Stimulated activated naive CD8-positive, alpha-beta T cell treated with anti-CD3 and anti-CD28 coated beads, Interleukin-15, amount 100 ng/mL, for 72 hours (primary cell): Measurements from ENCODE around the gene SPRYD4.
A peak's percentile ranks its signal among the peaks of the same experiment; 100 is the strongest.
"Not testable (repeated sequence)": the region's sequence is repeated elsewhere in the genome, so short reads cannot be mapped to it uniquely, and the experiment has no call there.

Source experiments
- ATAC-seq: fragments of 150-1000 bp; cut with Tn5 transposase; 2 replicates; pipeline ENCODE4 v1.10.0; 2021; ENCODE audit warnings: mild to moderate bottlenecking, moderate library complexity
- DNase-seq, 2 donors: peaks; one replicate each; pipeline ENCODE4 v3.0.0; 2021 to 2022
- H3K27ac Mint-ChIP-seq, 2 donors: one replicate each; pipeline ENCODE4 v1.8.0; 2022; ENCODE audit warnings: mild to moderate bottlenecking in 2 of 2, mixed read lengths in 2 of 2, moderate library complexity in 2 of 2
- H3K27me3 Mint-ChIP-seq: one replicate; pipeline ENCODE4 v1.8.0; 2022; ENCODE audit warnings: mixed read lengths
- H3K4me1 Mint-ChIP-seq: one replicate; pipeline ENCODE4 v1.8.0; 2022; ENCODE audit warnings: mild to moderate bottlenecking, mixed read lengths
- H3K4me3 Mint-ChIP-seq, 2 donors: one replicate each; pipeline ENCODE4 v1.8.0; 2022; ENCODE audit warnings: mild to moderate bottlenecking in 2 of 2, mixed read lengths in 2 of 2, moderate library complexity in 1 of 2
- H3K9me3 Mint-ChIP-seq, 2 donors: one replicate each; pipeline ENCODE4 v1.8.0; 2022; ENCODE audit warnings: mixed read lengths in 2 of 2

SPRYD4 gene

GRCh38 chr12:56493409-56494105 lies 25.2 kb downstream of the SPRYD4 start:
- peaks cover 11% of the 10 kb centered on the region for H3K4me1 Mint-ChIP-seq
- DNase-seq, H3K27ac Mint-ChIP-seq, H3K4me3 Mint-ChIP-seq, H3K9me3 Mint-ChIP-seq, ATAC-seq: not testable (repeated sequence)
- peaks cover 48% of the 10 kb centered on the region for H3K27me3 Mint-ChIP-seq

GRCh38 chr12:56494106-56494415 lies 25.7 kb downstream of the SPRYD4 start:
- not testable (repeated sequence) for H3K4me3 Mint-ChIP-seq, H3K9me3 Mint-ChIP-seq, ATAC-seq, H3K27ac Mint-ChIP-seq, DNase-seq, H3K4me1 Mint-ChIP-seq
- peaks cover 44% of the 10 kb centered on the region for H3K27me3 Mint-ChIP-seq

DNA sequence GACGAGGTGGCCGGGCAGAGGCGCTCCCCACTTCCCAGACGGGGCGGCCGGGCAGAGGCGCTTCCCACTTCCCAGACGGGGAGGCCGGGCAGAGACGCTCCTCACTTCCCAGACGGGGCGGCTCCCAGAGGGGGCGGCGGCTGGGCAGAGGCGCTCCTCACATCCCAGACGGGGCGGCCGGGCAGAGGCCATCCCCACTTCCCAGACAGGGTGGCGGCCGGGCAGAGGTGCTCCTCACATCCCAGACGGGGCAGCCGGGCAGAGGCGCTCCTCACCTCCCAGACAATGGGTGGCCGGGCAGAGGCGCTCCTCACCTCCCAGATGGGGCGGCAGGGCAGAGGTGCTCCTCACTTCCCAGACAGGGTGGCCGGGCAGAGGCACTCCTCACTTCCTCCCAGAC lies 26.1 kb downstream of the SPRYD4 start:
- peaks cover 44% of the 10 kb centered on the region for H3K27me3 Mint-ChIP-seq
- H3K4me1 Mint-ChIP-seq, H3K4me3 Mint-ChIP-seq, H3K27ac Mint-ChIP-seq, ATAC-seq, DNase-seq, H3K9me3 Mint-ChIP-seq: not testable (repeated sequence)

GRCh38 chr12:56496704-56497103 lies 28.3 kb downstream of the SPRYD4 start:
- ATAC-seq, result not testable (repeated sequence)
- peaks cover 18% of the 10 kb centered on the region for H3K4me1 Mint-ChIP-seq
- peak; percentile 38 to 62 for DNase-seq

GRCh38 chr12:56498126-56498902 lies 29.9 kb downstream of the SPRYD4 start:
- not testable (repeated sequence) for H3K9me3 Mint-ChIP-seq, H3K4me3 Mint-ChIP-seq, H3K27ac Mint-ChIP-seq, ATAC-seq, DNase-seq
- peaks cover 19% of the 10 kb centered on the region for H3K4me1 Mint-ChIP-seq
- peaks cover 23% of the 10 kb centered on the region for H3K27me3 Mint-ChIP-seq

More at GRCh38 chr12:56496704-56497103, 28.3 kb downstream of the SPRYD4 start:
- H3K27me3 Mint-ChIP-seq, result peaks cover 27% of the 10 kb centered on the region
- peak overlapping the region; percentile 63 to 69 for H3K4me3 Mint-ChIP-seq
- not testable (repeated sequence) for H3K9me3 Mint-ChIP-seq, H3K27ac Mint-ChIP-seq

- Mint-ChIP-seq H3K27me3 (peaks cover 23% of the 10 kb centered on the region), H3K4me1 (peaks cover 19% of the 10 kb centered on the region)
- H3K27ac Mint-ChIP-seq, H3K9me3 Mint-ChIP-seq, DNase-seq, H3K4me3 Mint-ChIP-seq, ATAC-seq: not testable (repeated sequence)
Measured at GRCh38 chr12:56499452-56499851, 31.1 kb downstream of the SPRYD4 start.

DNA sequence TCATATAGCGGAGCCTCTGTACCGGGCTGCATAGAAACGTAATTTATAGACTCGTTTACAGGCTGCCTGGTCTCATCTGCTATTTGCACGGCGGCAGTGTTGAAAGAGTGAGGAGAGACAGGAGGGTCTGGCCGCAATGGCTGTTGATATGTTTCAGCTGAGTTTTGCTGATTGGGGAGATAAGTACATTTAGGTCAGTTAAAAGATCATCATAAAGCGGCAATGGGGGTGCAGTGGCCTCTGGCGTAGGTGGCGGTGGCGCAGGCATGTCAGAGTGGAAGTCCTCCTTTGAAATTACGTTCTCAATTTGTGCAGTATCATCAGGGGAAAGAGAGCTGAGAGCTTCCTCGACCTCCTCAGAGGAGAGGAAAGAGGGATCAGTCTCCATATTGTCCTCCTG lies 31.5 kb downstream of the SPRYD4 start:
- not testable (repeated sequence) for ATAC-seq, H3K9me3 Mint-ChIP-seq, H3K4me3 Mint-ChIP-seq, H3K27ac Mint-ChIP-seq, DNase-seq
- Mint-ChIP-seq H3K27me3 (peaks cover 23% of the 10 kb centered on the region), H3K4me1 (peaks cover 19% of the 10 kb centered on the region)

GRCh38 chr12:56510786-56511185 lies 42.4 kb downstream of the SPRYD4 start:
- no peak overlapping the region for H3K27ac Mint-ChIP-seq
- ATAC-seq (no peak), DNase-seq (no peak)
- H3K4me3 Mint-ChIP-seq, result no peak overlapping the region
- no peaks in the 10 kb centered on the region for H3K4me1 Mint-ChIP-seq
- H3K9me3 Mint-ChIP-seq, result no peaks in the 10 kb centered on the region
- peaks cover 13% of the 10 kb centered on the region for H3K27me3 Mint-ChIP-seq

GRCh38 chr12:56514014-56514318 lies 45.6 kb downstream of the SPRYD4 start:
- H3K4me3 Mint-ChIP-seq, H3K9me3 Mint-ChIP-seq, DNase-seq, H3K27ac Mint-ChIP-seq, H3K4me1 Mint-ChIP-seq, ATAC-seq: not testable (repeated sequence)
- peaks cover 13% of the 10 kb centered on the region for H3K27me3 Mint-ChIP-seq

DNA sequence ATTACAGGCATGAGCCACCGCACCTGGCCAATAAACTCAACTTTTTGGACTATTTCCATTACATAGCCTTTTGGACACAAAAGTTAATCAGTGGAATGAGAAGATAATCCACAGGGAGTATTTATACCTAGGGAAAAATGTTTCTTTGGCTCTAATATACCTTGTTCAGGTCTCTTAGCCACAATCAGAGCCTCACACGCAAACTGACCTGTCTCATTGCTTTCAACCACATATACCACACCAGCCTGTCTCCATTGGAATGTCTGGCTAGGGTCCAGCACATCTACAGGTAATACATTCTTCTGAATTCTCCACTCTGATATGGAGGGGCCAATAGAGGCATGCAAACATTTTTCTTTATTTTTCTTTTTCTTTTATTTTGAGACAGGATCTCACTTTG lies 49.5 kb downstream of the SPRYD4 start:
- peaks cover 28% of the 10 kb centered on the region for H3K4me1 Mint-ChIP-seq
- no peaks in the 10 kb centered on the region for H3K9me3 Mint-ChIP-seq
- H3K27ac Mint-ChIP-seq, result no peak overlapping the region
- no peak overlapping the region for H3K4me3 Mint-ChIP-seq
- no peaks in the 10 kb centered on the region for H3K27me3 Mint-ChIP-seq
- ATAC-seq, result no peak
- DNase-seq, result no peak

DNA sequence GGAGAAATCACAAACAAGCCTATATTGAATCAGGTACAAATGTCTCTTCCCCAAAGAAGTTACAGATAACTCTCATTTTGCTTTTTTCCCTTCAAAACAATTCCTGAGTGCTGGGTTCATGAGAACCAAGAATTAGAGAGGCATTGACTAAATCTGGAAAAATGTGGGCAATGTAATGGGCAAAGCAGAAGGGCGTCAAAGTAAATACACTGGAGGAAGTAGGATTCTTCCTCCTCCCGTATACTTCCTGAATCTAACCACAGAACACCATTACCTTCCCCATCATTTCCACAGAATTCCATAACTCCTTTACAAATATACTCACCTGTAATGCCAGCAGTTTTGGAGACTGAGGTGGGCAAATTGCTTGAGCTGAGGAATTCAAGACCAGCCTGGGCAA lies 50.2 kb downstream of the SPRYD4 start:
- no peak overlapping the region for H3K4me3 Mint-ChIP-seq
- H3K4me1 Mint-ChIP-seq, result peaks cover 32% of the 10 kb centered on the region
- H3K27ac Mint-ChIP-seq, result no peak overlapping the region
- DNase-seq (no peak), ATAC-seq (no peak)
- no peaks in the 10 kb centered on the region for H3K9me3 Mint-ChIP-seq
- H3K27me3 Mint-ChIP-seq, result no peaks in the 10 kb centered on the region

DNA sequence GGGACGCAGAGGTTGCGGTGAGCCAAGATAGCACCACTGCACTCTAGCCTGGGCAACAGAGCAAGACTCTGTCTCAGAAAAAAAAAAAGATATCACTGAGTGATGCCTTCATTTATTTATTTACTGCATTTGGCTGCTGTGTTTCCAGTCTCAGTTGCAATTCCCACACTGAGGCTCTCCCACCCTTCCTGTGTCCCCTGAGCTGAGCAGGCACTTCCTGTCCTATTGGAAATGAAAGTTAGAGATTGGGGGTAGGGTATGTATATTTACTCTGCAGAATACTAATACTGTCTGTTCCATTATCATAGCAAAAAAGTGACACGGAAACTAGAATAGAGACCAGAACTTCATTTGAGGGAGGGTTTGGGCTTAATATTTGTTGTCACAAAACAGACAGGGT lies 51.7 kb downstream of the SPRYD4 start:
- no peaks in the 10 kb centered on the region for H3K27me3 Mint-ChIP-seq
- peaks cover 32% of the 10 kb centered on the region for H3K4me1 Mint-ChIP-seq
- H3K9me3 Mint-ChIP-seq, result no peaks in the 10 kb centered on the region
- no peak for DNase-seq
- H3K4me3 Mint-ChIP-seq, result no peak overlapping the region
- no peak overlapping the region for H3K27ac Mint-ChIP-seq
- no peak for ATAC-seq

DNA sequence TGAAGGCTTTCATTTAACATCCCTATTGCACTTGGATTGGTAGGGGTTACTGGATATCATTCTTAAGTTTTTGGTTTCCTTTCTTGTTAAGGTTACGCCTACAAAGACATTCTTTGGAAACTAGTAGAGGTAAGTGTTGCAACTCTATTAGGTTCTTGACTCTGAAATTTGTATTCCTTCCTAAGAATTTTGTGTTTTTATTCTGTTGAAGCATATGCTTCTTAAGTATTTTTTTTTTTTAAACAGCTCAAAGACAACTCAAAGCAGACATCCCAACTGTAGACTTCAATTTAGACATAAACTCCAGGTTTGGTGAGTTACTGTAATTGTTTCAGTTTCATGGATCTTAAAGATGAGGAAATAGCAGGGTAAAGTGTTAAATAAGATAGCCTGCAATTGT lies 52.1 kb downstream of the SPRYD4 start:
- Mint-ChIP-seq H3K4me1 (peaks cover 32% of the 10 kb centered on the region), H3K4me3 (no peak overlapping the region)
- ATAC-seq, result no peak

DNA sequence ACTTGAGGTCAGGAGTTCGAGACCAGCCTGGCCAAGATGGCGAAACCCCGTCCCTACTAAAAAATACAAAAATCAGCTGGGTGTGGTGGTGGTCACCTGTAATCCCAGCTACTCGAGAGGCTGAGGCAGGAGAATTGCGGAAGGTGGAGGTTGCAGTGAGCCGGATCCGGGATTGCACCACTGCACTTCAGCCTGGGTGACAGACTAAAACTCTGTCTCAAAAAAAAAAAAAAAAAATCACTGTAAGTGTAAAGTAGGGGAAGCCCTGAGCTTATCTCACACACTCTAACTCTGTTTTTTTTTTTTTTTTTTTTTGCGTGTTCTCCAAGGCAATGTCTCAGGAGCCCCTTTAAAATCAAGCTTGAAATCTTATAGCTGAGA lies 52.8 kb downstream of the SPRYD4 start:
- Mint-ChIP-seq H3K4me3 (peak overlapping the region; percentile 96 to 98), H3K4me1 (peaks cover 32% of the 10 kb centered on the region), H3K27ac (no peak overlapping the region), H3K9me3 (no peaks in the 10 kb centered on the region), H3K27me3 (no peaks in the 10 kb centered on the region)
- peak; percentile 7 for ATAC-seq
- no peak for DNase-seq

More for the DNA sequence above, 52.1 kb downstream of the SPRYD4 start:
- DNase-seq, result no peak
- Mint-ChIP-seq H3K27me3 (no peaks in the 10 kb centered on the region), H3K9me3 (no peaks in the 10 kb centered on the region), H3K27ac (no peak overlapping the region)

DNA sequence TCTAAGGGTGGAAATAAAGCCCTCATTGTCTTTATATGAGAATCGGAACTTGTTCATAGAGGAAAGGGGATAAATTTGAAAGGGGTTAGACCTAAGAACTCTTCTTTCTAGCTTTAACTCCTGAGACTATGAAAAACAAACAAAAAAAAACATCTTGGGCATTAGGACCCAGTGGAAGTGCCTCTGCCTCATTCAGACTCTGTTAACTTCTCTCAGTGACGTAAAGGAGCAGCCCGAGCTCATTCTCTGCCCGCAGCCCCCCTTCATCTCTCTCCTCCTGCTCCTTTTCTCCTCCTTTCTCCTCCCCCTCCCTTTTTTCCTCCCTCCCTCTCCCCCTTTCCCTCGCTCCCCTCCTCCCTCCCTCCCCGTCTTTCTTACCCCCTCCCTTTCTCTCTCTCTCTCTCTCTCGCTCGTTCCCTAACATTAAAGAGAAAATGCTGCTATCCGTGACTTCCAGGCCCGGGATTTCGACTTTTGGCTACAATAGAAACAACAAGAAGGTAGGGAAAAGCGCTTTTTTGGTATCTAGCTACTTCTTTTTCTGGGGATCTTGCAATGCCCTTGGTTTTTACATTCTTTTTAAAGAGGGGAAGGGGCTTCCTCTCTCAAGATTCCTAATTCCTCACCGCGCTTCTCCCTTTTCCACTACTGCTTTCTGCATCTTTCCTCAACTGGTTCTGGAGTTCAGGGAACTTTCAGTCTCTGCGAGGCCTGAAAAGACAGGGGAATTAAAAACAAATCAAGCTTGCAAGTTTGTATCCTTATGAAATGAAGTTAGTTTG lies 53.4 kb downstream of the SPRYD4 start, which contains the start of gene RBMS2:
RBMS2 (plus strand) TSS at position 231 of the 782 bp plus-strand sequence; CDS start at position 435, 204 bp downstream.
- Mint-ChIP-seq H3K27ac (peak within 1 kb of the TSS; percentile 96 to 97), H3K9me3 (no peaks in the 10 kb centered on the region), H3K27me3 (no peaks in the 10 kb centered on the region), H3K4me1 (peaks cover 32% of the 10 kb centered on the region), H3K4me3 (peak within 1 kb of the TSS; percentile 96 to 98)
- DNase-seq (peak; percentile 13 to 33), ATAC-seq (peak; percentile 94)
